ENCODE data around the gene TNS4. TPM values are rescaled to one million over a fixed set of nuclear protein-coding genes. Genes with fewer than 3 reads are reported as not detected.
A peak's percentile ranks its signal among the peaks of the same experiment; 100 is the strongest.

TNS4 gene
- total and polyA plus RNA-seq, 2 of the 4 experiments (the other 2 are of a cell fraction): not detected

- H3K27ac ChIP-seq (ENCODE audit: insufficient read depth, low read length): no peak overlapping the region
- no peaks in the 10 kb centered on the region for H3K9me3 ChIP-seq (ENCODE audit: control insufficient read depth, insufficient read depth, low read length)
- no peak overlapping the region for H3K56ac ChIP-seq (ENCODE audit: extremely low read depth, insufficient read depth, low read length)
- ChIA-PET POLR2A (ENCODE audit: unreplicated experiment) (no interaction called here), CTCF (interaction anchor here (0.9 kb wide), 1 partner anchor 93 kb away, joined by 3 read pairs; no protein-coding TSS in a partner anchor)
- no peak for ATAC-seq (ENCODE audit: low read depth)
- H3K9me1 ChIP-seq (ENCODE audit: insufficient read depth, low read length): peaks cover 7% of the 10 kb centered on the region; the same call in 1 of the 2 replicates
- dilution Hi-C loops (cut with HindIII; ENCODE audit: low sequenced_read_pairs, unreplicated experiment) (no loop called here), in situ Hi-C loops (cut with MboI; ENCODE audit: low sequenced_read_pairs) (loop anchor here (5.0 kb wide), 1 partner anchor 92 kb away; no protein-coding TSS in a partner anchor), intact Hi-C loops (cut with micrococcal nuclease) (no loop called here)
- H4K8ac ChIP-seq (ENCODE audit: low read depth in 2 of 2, low read length in 2 of 2): no peak overlapping the region
- H2AFZ ChIP-seq (replicated peaks; ENCODE audit: low read length, poor library complexity): no peak overlapping the region
- H4K5ac ChIP-seq (ENCODE audit: low read depth, low read length): no peak overlapping the region
- peaks cover 0 to 20% of the 10 kb centered on the region in 2 experiments; a peak in 1 of 4 replicates for H3K79me1 ChIP-seq (ENCODE audit: low read depth in 1 of 2, low read length in 2 of 2)
- peak overlapping the region; percentile 29 for H2AK9ac ChIP-seq (replicated peaks; ENCODE audit: low read depth, low read length, poor library complexity)
- H3K4ac ChIP-seq (ENCODE audit: low read depth, low read length): no peak overlapping the region
- peak overlapping the region; percentile 3; the same call in 1 of the 2 replicates for H4K91ac ChIP-seq (ENCODE audit: insufficient read depth, low read depth, low read length)
- no peak for DNase-seq
- peak overlapping the region; percentile 47; the same call in 1 of the 2 replicates for H2AK5ac ChIP-seq (ENCODE audit: low read depth, low read length)
- no CpG with 5 or more reads among the region's 4 CpGs for WGBS, 2 experiments (ENCODE audit: extremely low coverage in 2 of 2, insufficient read length in 1 of 2)
- H3K9ac ChIP-seq (ENCODE audit: low read depth, low read length): no peak overlapping the region
- TF ChIP-seq MAFK (IDR thresholded peaks at IDR 0.05; ENCODE audit: low read depth, low read length) (no peak), RAD21 (IDR thresholded peaks at IDR 0.05; ENCODE audit: low read length) (no peak), FOS (IDR thresholded peaks at IDR 0.05; ENCODE audit: low read depth, low read length) (no peak), POLR2A (IDR thresholded peaks at IDR 0.05; ENCODE audit: low read depth, low read length) (no peak), RFX5 (IDR thresholded peaks at IDR 0.05; ENCODE audit: low read depth, low read length) (no peak), CEBPB (IDR thresholded peaks at IDR 0.05; ENCODE audit: low read depth, low read length) (no peak), MXI1 (IDR thresholded peaks at IDR 0.05; ENCODE audit: borderline replicate concordance, low read depth, low read length) (no peak), SMC3 (IDR thresholded peaks at IDR 0.05; ENCODE audit: low read depth, low read length) (no peak), BHLHE40 (IDR thresholded peaks at IDR 0.05; ENCODE audit: low read depth, low read length) (no peak), NFE2L2 (IDR thresholded peaks at IDR 0.05; ENCODE audit: low read depth, low read length) (no peak), MAZ (IDR thresholded peaks at IDR 0.05; ENCODE audit: borderline replicate concordance, low read depth, low read length) (no peak), RCOR1 (IDR thresholded peaks at IDR 0.05; ENCODE audit: insufficient replicate concordance, low read length) (no peak)
- TF ChIP-seq, protein P1, sequence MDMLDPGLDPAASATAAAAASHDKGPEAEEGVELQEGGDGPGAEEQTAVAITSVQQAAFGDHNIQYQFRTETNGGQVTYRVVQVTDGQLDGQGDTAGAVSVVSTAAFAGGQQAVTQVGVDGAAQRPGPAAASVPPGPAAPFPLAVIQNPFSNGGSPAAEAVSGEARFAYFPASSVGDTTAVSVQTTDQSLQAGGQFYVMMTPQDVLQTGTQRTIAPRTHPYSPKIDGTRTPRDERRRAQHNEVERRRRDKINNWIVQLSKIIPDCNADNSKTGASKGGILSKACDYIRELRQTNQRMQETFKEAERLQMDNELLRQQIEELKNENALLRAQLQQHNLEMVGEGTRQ (IDR thresholded peaks at IDR 0.05; ENCODE audit: low read depth, low read length): no peak
- TF ChIP-seq, protein P2, sequence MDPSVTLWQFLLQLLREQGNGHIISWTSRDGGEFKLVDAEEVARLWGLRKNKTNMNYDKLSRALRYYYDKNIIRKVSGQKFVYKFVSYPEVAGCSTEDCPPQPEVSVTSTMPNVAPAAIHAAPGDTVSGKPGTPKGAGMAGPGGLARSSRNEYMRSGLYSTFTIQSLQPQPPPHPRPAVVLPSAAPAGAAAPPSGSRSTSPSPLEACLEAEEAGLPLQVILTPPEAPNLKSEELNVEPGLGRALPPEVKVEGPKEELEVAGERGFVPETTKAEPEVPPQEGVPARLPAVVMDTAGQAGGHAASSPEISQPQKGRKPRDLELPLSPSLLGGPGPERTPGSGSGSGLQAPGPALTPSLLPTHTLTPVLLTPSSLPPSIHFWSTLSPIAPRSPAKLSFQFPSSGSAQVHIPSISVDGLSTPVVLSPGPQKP (IDR thresholded peaks at IDR 0.05; ENCODE audit: borderline replicate concordance, low read depth, low read length): no peak
- TF ChIP-seq, protein P3, sequence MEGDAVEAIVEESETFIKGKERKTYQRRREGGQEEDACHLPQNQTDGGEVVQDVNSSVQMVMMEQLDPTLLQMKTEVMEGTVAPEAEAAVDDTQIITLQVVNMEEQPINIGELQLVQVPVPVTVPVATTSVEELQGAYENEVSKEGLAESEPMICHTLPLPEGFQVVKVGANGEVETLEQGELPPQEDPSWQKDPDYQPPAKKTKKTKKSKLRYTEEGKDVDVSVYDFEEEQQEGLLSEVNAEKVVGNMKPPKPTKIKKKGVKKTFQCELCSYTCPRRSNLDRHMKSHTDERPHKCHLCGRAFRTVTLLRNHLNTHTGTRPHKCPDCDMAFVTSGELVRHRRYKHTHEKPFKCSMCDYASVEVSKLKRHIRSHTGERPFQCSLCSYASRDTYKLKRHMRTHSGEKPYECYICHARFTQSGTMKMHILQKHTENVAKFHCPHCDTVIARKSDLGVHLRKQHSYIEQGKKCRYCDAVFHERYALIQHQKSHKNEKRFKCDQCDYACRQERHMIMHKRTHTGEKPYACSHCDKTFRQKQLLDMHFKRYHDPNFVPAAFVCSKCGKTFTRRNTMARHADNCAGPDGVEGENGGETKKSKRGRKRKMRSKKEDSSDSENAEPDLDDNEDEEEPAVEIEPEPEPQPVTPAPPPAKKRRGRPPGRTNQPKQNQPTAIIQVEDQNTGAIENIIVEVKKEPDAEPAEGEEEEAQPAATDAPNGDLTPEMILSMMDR (conservative IDR thresholded peaks at IDR 0.05; ENCODE audit: low read depth, low read length): no peak
- no peak overlapping the region for H2BK5ac ChIP-seq (ENCODE audit: low read depth, low read length, poor library complexity, severe bottlenecking)
- H2BK15ac ChIP-seq (ENCODE audit: low read depth, low read length): no peak overlapping the region
- no peak overlapping the region for H3K23ac ChIP-seq (ENCODE audit: low read depth, low read length)
- no TSS peak for BruUV-seq (replicated peaks)
- H3K4me2 ChIP-seq (ENCODE audit: low read depth, low read length): no peak overlapping the region
- H3K4me1 ChIP-seq (ENCODE audit: control insufficient read depth, insufficient read depth, low read length): peaks cover 8% of the 10 kb centered on the region
- H3K4me3 ChIP-seq (ENCODE audit: insufficient read depth, low read depth, low read length): no peak overlapping the region
- H3K18ac ChIP-seq (ENCODE audit: low read depth, low read length): no peak overlapping the region
- H2BK20ac ChIP-seq (ENCODE audit: low read depth, low read length): no peak overlapping the region
- no peak overlapping the region for H3K14ac ChIP-seq (replicated peaks; ENCODE audit: low read depth, low read length)
- no peak overlapping the region for H2BK120ac ChIP-seq (ENCODE audit: low read depth, low read length)
- H4K20me1 ChIP-seq (ENCODE audit: insufficient read depth, low read length): peaks cover 13% of the 10 kb centered on the region
- H3K27me3 ChIP-seq (ENCODE audit: control insufficient read depth, insufficient read depth, low read length): no peaks in the 10 kb centered on the region
- H3K36me3 ChIP-seq (ENCODE audit: control insufficient read depth, insufficient read depth, low read length): peaks cover 2% of the 10 kb centered on the region
Measured at GRCh38 chr17:40440166-40440565, 61.3 kb downstream of the TNS4 start.
